Karpas-422 (cell line): ENCODE data around the gene RAB26. TPM values are rescaled to one million over a fixed set of nuclear protein-coding genes. Genes with fewer than 3 reads are reported as not detected.

ENCODE experiments used
- DNase-seq: peaks from one replicate; pipeline ENCODE4 v3.0.0-alpha.2; 2015
- H2AFZ ChIP-seq: fragments of 200-600 bp; sonication (generic); 2 replicates; pipeline ENCODE4 v1.6.1; 2014; ENCODE audit warnings: antibody characterized with exemption, low read length, mixed read lengths
- H3K27ac ChIP-seq: fragments of 200-600 bp; sonication (generic); 2 replicates; pipeline ENCODE4 v1.5.1; 2014; ENCODE audit warnings: mild to moderate bottlenecking, low read length, moderate library complexity
- H3K27me3 ChIP-seq: fragments of 200-600 bp; sonication (generic); 2 replicates; pipeline ENCODE4 v1.6.1; 2014; ENCODE audit warnings: low read length, mixed read lengths
- H3K36me3 ChIP-seq: fragments of 200-600 bp; sonication (generic); 2 replicates; pipeline ENCODE4 v1.6.1; 2014; ENCODE audit warnings: low read length, mixed read lengths; ENCODE audit not compliant: insufficient read depth
- H3K4me1 ChIP-seq: fragments of 200-600 bp; sonication (generic); 2 replicates; pipeline ENCODE4 v1.6.1; 2014; ENCODE audit warnings: mild to moderate bottlenecking, low read length, mixed read lengths
- H3K4me2 ChIP-seq: fragments of 200-600 bp; sonication (generic); 2 replicates; pipeline ENCODE4 v1.6.1; 2014; ENCODE audit warnings: low read length, low read depth, mild to moderate bottlenecking; ENCODE audit not compliant: poor library complexity, severe bottlenecking
- H3K4me3 ChIP-seq: fragments of 200-600 bp; sonication (generic); 2 replicates; pipeline ENCODE4 v1.5.1; 2014; ENCODE audit warnings: mild to moderate bottlenecking, antibody characterized with exemption, low read length, mixed read lengths
- H3K79me2 ChIP-seq: fragments of 200-600 bp; sonication (generic); 2 replicates; pipeline ENCODE4 v1.6.1; 2014; ENCODE audit warnings: mild to moderate bottlenecking, low read length, mixed read lengths
- H3K9ac ChIP-seq: fragments of 200-600 bp; sonication (generic); 2 replicates; pipeline ENCODE4 v1.6.0; 2014; ENCODE audit warnings: low read length
- H3K9me2 ChIP-seq: fragments of 200-600 bp; sonication (generic), shearing (Covaris generic); replicated peaks from 2 replicates; pipeline ENCODE4 v1.6.0; 2014; ENCODE audit warnings: mild to moderate bottlenecking, low read length, moderate library complexity; ENCODE audit not compliant: insufficient read depth
- H3K9me3 ChIP-seq: fragments of 300-700, 200-600 bp; sonication (generic); 2 replicates; pipeline ENCODE4 v1.6.1; 2014; ENCODE audit warnings: low read length, mixed read lengths
- H4K20me1 ChIP-seq: fragments of 200-600 bp; sonication (generic); 2 replicates; pipeline ENCODE4 v1.6.1; 2014; ENCODE audit warnings: mild to moderate bottlenecking, antibody characterized with exemption, low read length, low read depth; ENCODE audit not compliant: insufficient read depth
- total RNA-seq: library from RNA; depleted of rRNA; stranded (reverse); fragments of >200 nt; shearing (Covaris generic); gene quantifications from 2 replicates; pipeline ENCODE4 v1.2.3, GENCODE V29; 2014; ENCODE audit warnings: low replicate concordance

Gene RAB26
- total RNA-seq, 1 experiment from 2014 or later, result 12.8 TPM

DNA sequence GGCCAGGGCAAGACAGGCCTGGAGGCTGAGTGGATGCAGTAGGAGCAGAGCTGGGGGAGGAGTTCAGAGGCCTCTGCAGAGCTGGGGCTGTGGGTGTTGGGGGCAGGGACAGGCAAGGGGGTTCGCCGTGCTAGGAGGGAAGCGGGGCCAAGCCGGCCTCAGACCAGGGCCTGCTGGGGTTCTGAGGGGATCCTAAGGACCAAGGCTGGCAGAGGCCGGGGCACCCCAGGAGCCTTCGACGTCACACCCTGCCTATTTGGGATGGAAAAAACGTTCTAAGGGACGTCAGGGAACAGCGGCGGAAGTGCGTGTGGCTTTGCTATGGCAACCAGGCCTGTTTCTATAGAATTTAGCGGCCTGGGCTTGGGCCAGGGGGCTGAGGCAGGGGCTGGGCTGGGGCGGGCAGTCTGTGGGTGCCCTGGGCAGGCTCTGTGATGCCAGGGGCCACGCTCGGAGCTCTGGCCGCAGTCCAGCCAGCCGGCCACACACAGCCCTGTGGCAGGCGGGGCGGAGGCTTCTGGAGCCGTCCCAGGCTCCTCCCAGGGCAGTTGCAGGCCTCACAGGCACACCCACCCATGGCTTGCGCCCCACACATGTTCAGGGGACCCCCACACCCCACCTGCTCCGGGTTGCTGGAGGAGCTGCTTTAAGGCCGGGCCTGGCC, 10.9 kb downstream of the RAB26 start:
- DNase-seq, result peak; percentile 74
- peak overlapping the region; percentile 78 for H3K27ac ChIP-seq
- peaks cover 63% of the 10 kb centered on the region for H4K20me1 ChIP-seq
- H3K36me3 ChIP-seq, result peaks cover 8% of the 10 kb centered on the region
- no peaks in the 10 kb centered on the region for H3K9me3 ChIP-seq
- H3K4me3 ChIP-seq, result peak overlapping the region; percentile 66
- peaks cover 88% of the 10 kb centered on the region for H3K79me2 ChIP-seq
- H3K4me1 ChIP-seq, result peaks cover 54% of the 10 kb centered on the region
- no peaks in the 10 kb centered on the region for H3K27me3 ChIP-seq
- H3K4me2 ChIP-seq, result peak overlapping the region; percentile 83
- no peak overlapping the region for H2AFZ ChIP-seq
- H3K9me2 ChIP-seq, result no peaks in the 10 kb centered on the region
- H3K9ac ChIP-seq, result peak overlapping the region; percentile 81

DNA sequence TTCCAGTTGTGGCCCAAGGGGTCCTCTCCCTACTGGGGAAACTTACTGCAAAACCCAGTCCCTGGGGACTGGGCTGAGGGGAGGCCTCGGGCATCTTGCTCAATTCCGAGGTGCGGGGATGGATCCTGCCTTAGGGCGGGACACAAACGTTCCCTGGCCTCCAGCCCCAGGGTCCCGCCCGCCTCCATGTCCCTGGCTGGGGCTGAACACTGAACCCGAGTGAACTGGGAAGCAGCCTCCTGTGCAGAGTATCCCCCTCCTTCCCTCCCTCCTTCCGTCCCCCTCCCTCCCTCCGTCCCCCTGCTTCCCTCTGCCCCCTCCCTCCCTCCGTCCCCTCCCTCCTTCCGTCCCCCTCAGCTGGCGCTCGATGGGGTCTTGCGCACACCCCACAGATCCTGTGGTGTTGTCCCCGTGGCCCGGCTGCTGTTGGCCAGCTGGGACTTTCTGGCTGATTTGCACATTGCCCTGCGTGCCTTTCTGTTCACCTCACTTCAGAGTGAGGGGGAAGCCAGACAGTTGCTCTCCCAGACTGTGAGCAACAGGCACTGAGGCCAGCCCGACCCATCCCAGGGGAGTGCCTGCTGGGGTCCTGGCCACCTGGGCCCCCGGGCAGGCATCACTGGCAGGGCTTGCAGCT, 12.6 kb downstream of the RAB26 start:
- no peak overlapping the region for H2AFZ ChIP-seq
- DNase-seq, result peak; percentile 67
- peak overlapping the region; percentile 37 for H3K4me2 ChIP-seq
- peak overlapping the region; percentile 79 for H3K27ac ChIP-seq
- H3K4me3 ChIP-seq, result peak overlapping the region; percentile 34; the same call in 1 of the 2 replicates
- peaks cover 54% of the 10 kb centered on the region for H3K4me1 ChIP-seq
- H3K27me3 ChIP-seq, result no peaks in the 10 kb centered on the region
- peak overlapping the region; percentile 43 for H3K9ac ChIP-seq
- no peaks in the 10 kb centered on the region for H3K9me3 ChIP-seq
- H3K9me2 ChIP-seq, result no peaks in the 10 kb centered on the region
- H3K36me3 ChIP-seq, result no peaks in the 10 kb centered on the region
- H3K79me2 ChIP-seq, result peaks cover 85% of the 10 kb centered on the region
- H4K20me1 ChIP-seq, result peaks cover 59% of the 10 kb centered on the region

DNA sequence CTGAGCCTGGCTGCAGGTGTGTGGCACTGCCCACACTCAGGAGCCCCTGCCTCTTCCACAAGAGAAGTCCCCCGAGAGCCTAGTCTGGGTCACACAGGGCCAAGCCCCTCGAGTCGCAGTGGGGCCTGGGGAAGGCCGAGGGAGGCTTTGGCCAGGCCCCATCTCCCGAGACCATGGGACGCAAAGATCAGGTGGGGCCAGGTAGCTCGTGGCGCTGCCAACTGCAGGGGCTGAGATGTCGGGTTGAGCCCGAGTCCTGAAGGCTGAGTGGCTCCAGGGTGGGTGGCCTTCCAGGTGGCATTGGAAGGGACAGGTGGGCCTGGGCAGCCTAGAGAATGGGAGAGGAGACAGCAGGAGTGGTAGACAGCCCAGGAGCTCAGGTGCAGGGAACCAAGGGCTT, 13.5 kb downstream of the RAB26 start:
- peaks cover 56% of the 10 kb centered on the region for H4K20me1 ChIP-seq
- H3K36me3 ChIP-seq, result no peaks in the 10 kb centered on the region
- H3K9ac ChIP-seq, result peak overlapping the region; percentile 22
- H3K27me3 ChIP-seq, result no peaks in the 10 kb centered on the region
- no peak overlapping the region for H3K4me3 ChIP-seq
- no peaks in the 10 kb centered on the region for H3K9me3 ChIP-seq
- no peak overlapping the region for H2AFZ ChIP-seq
- H3K27ac ChIP-seq, result peak overlapping the region; percentile 79
- H3K4me1 ChIP-seq, result peaks cover 51% of the 10 kb centered on the region
- no peaks in the 10 kb centered on the region for H3K9me2 ChIP-seq
- DNase-seq, result no peak
- peaks cover 80% of the 10 kb centered on the region for H3K79me2 ChIP-seq
- H3K4me2 ChIP-seq, result no peak overlapping the region

DNA sequence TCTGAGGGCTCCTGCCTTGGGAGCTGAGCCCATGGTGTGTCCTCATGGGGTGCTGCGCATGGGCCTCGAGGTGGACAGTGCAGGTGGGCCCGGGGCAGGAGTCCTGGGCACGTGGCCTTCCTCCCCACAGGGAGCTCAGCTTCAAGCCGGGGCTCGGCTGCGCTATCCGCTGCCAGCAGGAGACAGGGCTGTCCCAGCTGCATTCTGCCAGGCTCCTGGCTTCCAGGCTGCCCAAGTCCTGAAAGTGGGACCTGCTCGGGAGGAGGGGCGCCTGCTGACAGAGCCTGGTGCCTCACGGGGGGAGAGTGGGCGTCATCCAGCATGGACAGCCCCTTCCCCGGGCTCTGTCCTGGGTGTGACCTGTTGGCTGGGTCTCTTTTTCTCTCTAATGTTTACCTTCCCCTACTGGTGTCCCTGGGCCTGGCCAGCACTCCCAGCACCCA, 14.3 kb downstream of the RAB26 start:
- DNase-seq, result no peak
- Histone ChIP-seq H2AFZ (no peak overlapping the region), H3K9ac (no peak overlapping the region), H3K9me3 (no peaks in the 10 kb centered on the region), H3K4me1 (peaks cover 43% of the 10 kb centered on the region), H3K9me2 (no peaks in the 10 kb centered on the region), H3K79me2 (peaks cover 72% of the 10 kb centered on the region), H3K27me3 (no peaks in the 10 kb centered on the region), H3K4me2 (no peak overlapping the region), H3K36me3 (no peaks in the 10 kb centered on the region), H3K27ac (no peak overlapping the region), H3K4me3 (no peak overlapping the region), H4K20me1 (peaks cover 48% of the 10 kb centered on the region)

DNA sequence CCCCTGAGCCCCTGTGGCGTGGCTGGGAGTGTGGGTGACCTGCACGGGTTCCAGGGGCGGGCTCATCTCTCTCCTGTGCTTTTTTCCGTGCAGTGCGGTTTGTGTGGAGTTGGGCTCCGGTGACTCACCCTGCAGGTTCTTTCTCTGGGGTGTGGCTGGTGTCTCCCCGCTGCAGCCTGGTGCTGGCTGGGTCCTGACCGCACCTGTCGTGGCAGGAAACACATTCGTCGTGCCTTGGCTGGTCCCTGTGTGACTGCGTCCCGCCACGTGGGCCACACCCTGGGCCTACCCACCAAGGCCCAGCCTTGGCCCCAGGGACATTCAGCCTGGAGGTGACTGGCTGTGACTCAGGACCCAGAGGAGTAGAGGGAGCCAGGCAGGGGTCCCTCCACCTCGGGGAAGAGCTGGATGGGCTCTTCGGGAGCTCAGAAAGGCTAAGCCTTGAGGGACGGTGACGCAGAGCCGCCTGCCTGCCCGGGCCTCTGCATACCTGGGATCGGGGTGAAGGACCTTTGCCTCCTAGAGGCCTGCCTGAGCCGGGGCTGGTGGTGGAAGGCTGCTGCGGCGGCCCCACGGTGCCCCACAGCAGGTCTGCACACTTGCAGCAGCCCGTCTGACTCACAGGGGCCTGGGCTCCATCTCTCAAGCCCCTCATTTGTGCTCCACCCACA, 14.9 kb downstream of the RAB26 start:
- no peak for DNase-seq
- no peak overlapping the region for H3K27ac ChIP-seq
- no peak overlapping the region for H2AFZ ChIP-seq
- H3K79me2 ChIP-seq, result peaks cover 66% of the 10 kb centered on the region
- H3K36me3 ChIP-seq, result no peaks in the 10 kb centered on the region
- H3K9me3 ChIP-seq, result no peaks in the 10 kb centered on the region
- no peak overlapping the region for H3K4me3 ChIP-seq
- no peak overlapping the region for H3K9ac ChIP-seq
- no peaks in the 10 kb centered on the region for H3K9me2 ChIP-seq
- H3K4me1 ChIP-seq, result peaks cover 36% of the 10 kb centered on the region
- no peak overlapping the region for H3K4me2 ChIP-seq
- no peaks in the 10 kb centered on the region for H3K27me3 ChIP-seq
- H4K20me1 ChIP-seq, result peaks cover 42% of the 10 kb centered on the region

DNA sequence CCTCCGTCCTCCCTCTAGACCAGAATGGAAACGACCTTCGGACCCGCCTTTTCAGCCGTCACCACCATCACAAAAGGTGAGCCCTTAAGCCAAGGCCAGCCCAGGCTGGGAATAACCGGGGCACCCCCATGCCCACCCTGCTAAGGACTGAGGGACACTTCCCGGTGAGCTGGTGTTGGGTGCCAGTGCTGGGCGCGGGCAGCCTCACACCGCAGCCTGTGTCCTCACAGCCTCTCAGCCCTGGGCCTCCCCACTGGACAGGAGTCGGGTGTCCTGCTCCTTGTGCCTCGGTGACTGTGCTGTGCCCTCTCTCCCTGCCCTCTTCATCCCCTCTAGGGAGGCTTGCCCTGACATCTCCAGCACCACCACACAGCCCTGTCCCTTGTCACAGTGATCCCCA, 17.4 kb downstream of the RAB26 start:
- Histone ChIP-seq H3K36me3 (no peaks in the 10 kb centered on the region), H3K9me2 (no peaks in the 10 kb centered on the region), H2AFZ (no peak overlapping the region), H3K27ac (no peak overlapping the region), H3K4me2 (no peak overlapping the region), H3K27me3 (no peaks in the 10 kb centered on the region), H3K9me3 (no peaks in the 10 kb centered on the region), H3K4me1 (peaks cover 11% of the 10 kb centered on the region), H4K20me1 (peaks cover 27% of the 10 kb centered on the region; the same call in 1 of the 2 replicates), H3K4me3 (no peak overlapping the region), H3K79me2 (peaks cover 41% of the 10 kb centered on the region), H3K9ac (no peak overlapping the region)
- no peak for DNase-seq

DNA sequence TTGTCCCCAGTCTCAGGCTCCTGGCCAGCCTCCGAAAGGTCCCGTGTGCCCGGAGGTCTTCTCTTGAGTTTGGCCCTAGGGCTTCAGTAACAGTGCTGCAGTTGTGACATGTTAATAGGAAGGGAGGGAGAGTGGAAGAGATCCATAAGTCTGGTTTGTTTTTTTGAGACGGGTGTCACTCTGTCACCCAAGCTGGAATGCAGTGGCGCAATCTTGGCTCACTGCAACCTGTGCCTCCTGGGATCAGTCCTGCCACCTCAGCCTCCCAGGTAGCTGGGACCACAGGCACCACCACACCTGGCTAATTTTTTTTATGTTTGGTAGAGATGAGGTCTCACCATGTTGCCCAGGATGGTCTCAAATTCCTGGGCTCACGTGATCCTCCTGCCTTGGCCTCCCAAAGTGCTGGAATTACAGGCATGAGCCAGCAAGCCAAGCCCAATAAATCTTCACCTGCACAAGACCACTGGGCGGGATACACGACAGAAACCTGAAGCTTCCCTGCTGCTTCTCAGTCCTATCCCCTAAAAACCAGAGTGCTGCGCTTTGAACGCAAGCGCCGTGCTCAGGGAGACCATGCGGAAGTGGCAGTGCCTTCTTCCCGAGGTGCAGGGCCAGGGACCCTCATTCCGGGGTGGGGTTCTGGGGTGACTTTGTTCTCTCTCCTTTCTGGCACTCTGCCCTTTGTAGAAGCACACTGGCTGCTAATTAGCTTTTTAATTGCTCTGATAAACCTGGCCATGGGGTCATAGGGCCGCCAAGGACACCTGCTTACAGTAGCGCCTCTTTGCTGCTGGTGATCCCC, 18.0 kb downstream of the RAB26 start:
- Histone ChIP-seq H3K4me2 (no peak overlapping the region), H3K9ac (no peak overlapping the region), H3K9me3 (no peaks in the 10 kb centered on the region), H4K20me1 (peaks cover 27% of the 10 kb centered on the region; the same call in 1 of the 2 replicates), H3K79me2 (peaks cover 36% of the 10 kb centered on the region), H3K9me2 (no peaks in the 10 kb centered on the region), H2AFZ (no peak overlapping the region), H3K27me3 (no peaks in the 10 kb centered on the region), H3K27ac (no peak overlapping the region), H3K4me3 (no peak overlapping the region), H3K4me1 (peaks cover 5% of the 10 kb centered on the region), H3K36me3 (no peaks in the 10 kb centered on the region)
- no peak for DNase-seq
